Measurements from ENCODE around the gene CRYBA4.

CRYBA4 gene

GRCh38 chr22:26629988-26630761 is 8.4 kb downstream of the CRYBA4 start:
- Histone ChIP-seq H3K4me2 (ENCODE audit: insufficient read depth, low read length) (no peak overlapping the region), H3K27ac (ENCODE audit: low read length) (no peak overlapping the region), H3K79me2 (ENCODE audit: insufficient read depth, low read length) (no peaks in the 10 kb centered on the region), H2AFZ (ENCODE audit: low read depth, low read length) (no peak overlapping the region), H3K9me3 (ENCODE audit: insufficient read depth, low read length, severe bottlenecking) (no peaks in the 10 kb centered on the region), H3K36me3 (ENCODE audit: insufficient read depth, low read length) (no peaks in the 10 kb centered on the region), H3K4me1 (ENCODE audit: insufficient read depth, low read length) (peaks cover 12% of the 10 kb centered on the region), H4K20me1 (ENCODE audit: insufficient read depth, low read length) (no peaks in the 10 kb centered on the region), H3K27me3 (ENCODE audit: insufficient read depth, low read length, poor library complexity) (no peaks in the 10 kb centered on the region), H3K4me3 (ENCODE audit: low read depth in 1 of 2, low read length in 2 of 2) (no peak overlapping the region), H3K9ac (ENCODE audit: low read depth, low read length) (no peak overlapping the region)
- TF ChIP-seq EZH2 (IDR thresholded peaks at IDR 0.05; ENCODE audit: borderline replicate concordance, low read depth, low read length, severe bottlenecking) (no peak), CTCF (IDR thresholded peaks at IDR 0.05; ENCODE audit: borderline replicate concordance, extremely low read depth, low read length, poor library complexity, severe bottlenecking) (no peak)
- DNase-seq (no peak), ATAC-seq (ENCODE audit: insufficient read depth, low read depth) (no peak)

DNA sequence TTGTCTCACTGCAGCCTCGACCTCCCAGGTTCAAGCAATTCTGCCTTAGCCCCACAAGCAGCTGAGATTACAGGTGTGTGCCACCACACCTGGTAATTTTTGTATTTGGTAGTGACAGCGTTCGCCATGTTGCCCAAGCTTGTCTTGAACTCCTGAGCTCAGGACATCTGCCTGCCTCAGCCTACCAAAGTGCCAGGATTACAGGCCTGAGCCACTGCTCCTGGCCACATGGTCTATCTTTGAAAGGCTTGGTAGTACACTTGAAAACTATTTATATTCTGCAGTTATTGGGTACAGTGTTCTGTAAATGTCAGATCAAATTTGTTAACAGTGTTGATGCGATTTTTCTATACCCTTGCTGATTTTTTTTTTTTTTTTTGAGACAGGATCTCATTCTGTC is 9.5 kb downstream of the CRYBA4 start:
- H3K4me3 ChIP-seq (ENCODE audit: low read depth in 1 of 2, low read length in 2 of 2) = no peak overlapping the region
- H3K27me3 ChIP-seq (ENCODE audit: insufficient read depth, low read length, poor library complexity) = no peaks in the 10 kb centered on the region
- no peaks in the 10 kb centered on the region for H3K79me2 ChIP-seq (ENCODE audit: insufficient read depth, low read length)
- H3K9ac ChIP-seq (ENCODE audit: low read depth, low read length) = no peak overlapping the region
- no peak overlapping the region for H3K27ac ChIP-seq (ENCODE audit: low read length)
- no peaks in the 10 kb centered on the region for H4K20me1 ChIP-seq (ENCODE audit: insufficient read depth, low read length)
- no peak overlapping the region for H2AFZ ChIP-seq (ENCODE audit: low read depth, low read length)
- peaks cover 12% of the 10 kb centered on the region for H3K4me1 ChIP-seq (ENCODE audit: insufficient read depth, low read length)
- ATAC-seq (ENCODE audit: insufficient read depth, low read depth) (no peak), DNase-seq (no peak)
- TF ChIP-seq CTCF (IDR thresholded peaks at IDR 0.05; ENCODE audit: borderline replicate concordance, extremely low read depth, low read length, poor library complexity, severe bottlenecking) (no peak), EZH2 (IDR thresholded peaks at IDR 0.05; ENCODE audit: borderline replicate concordance, low read depth, low read length, severe bottlenecking) (no peak)
- no peaks in the 10 kb centered on the region for H3K9me3 ChIP-seq (ENCODE audit: insufficient read depth, low read length, severe bottlenecking)
- H3K36me3 ChIP-seq (ENCODE audit: insufficient read depth, low read length) = no peaks in the 10 kb centered on the region
- no peak overlapping the region for H3K4me2 ChIP-seq (ENCODE audit: insufficient read depth, low read length)

DNA sequence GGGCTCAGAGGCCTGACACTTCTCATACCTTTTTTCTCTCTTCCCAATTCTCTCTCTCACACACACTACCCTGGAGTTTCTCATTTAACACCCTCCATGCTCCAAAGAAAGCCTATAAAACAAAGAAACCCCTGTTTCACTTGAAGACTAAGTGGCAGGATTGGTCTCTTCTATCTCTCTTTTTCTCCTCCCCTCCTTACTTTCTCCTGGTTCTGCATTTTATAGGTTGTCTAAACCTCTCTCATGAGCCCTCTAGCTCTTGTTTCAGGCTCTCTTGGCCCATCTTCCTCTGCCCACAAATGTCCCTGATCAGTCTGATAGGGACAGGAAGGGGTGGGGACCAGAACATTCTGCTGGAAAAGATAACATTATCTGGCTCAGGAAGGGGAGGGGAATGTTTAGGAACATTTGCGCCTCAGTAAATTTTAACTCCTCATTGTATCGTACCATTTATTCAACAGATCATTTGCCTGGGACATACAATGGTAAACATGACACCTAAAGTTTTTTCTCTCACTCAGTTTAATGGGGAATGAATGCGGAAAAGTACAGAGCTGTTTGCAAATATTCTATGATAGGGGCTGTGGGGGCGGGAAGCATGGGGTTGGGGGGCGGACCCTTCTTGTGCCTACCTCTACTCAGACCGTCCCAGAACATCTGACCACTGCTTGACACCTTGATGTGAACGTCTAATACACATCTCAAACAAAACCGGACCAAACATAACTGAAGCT is 10.8 kb downstream of the CRYBA4 start:
- Histone ChIP-seq H3K27ac (ENCODE audit: low read length) (no peak overlapping the region), H3K4me2 (ENCODE audit: insufficient read depth, low read length) (no peak overlapping the region), H2AFZ (ENCODE audit: low read depth, low read length) (peak overlapping the region; percentile 8; the same call in 1 of the 2 replicates), H3K4me1 (ENCODE audit: insufficient read depth, low read length) (peaks cover 5% of the 10 kb centered on the region), H3K4me3 (ENCODE audit: low read depth in 1 of 2, low read length in 2 of 2) (no peak overlapping the region), H4K20me1 (ENCODE audit: insufficient read depth, low read length) (no peaks in the 10 kb centered on the region), H3K9ac (ENCODE audit: low read depth, low read length) (no peak overlapping the region), H3K9me3 (ENCODE audit: insufficient read depth, low read length, severe bottlenecking) (no peaks in the 10 kb centered on the region), H3K36me3 (ENCODE audit: insufficient read depth, low read length) (no peaks in the 10 kb centered on the region), H3K79me2 (ENCODE audit: insufficient read depth, low read length) (no peaks in the 10 kb centered on the region), H3K27me3 (ENCODE audit: insufficient read depth, low read length, poor library complexity) (no peaks in the 10 kb centered on the region)
- no peak for TF ChIP-seq CTCF (IDR thresholded peaks at IDR 0.05; ENCODE audit: borderline replicate concordance, extremely low read depth, low read length, poor library complexity, severe bottlenecking)
- no peak for TF ChIP-seq EZH2 (IDR thresholded peaks at IDR 0.05; ENCODE audit: borderline replicate concordance, low read depth, low read length, severe bottlenecking)
- DNase-seq = no peak
- no peak for ATAC-seq (ENCODE audit: insufficient read depth, low read depth)

Data from DND-41 (cell line).